ENCODE data around the gene VIL1.

VIL1 gene

GRCh38 chr2:218482651-218483050 lies 63.7 kb downstream of the VIL1 start:
- H3K36me3 ChIP-seq (ENCODE audit: control insufficient read depth in 2 of 2, insufficient read depth in 2 of 2, low read length in 2 of 2), result peaks cover 13 to 18% of the 10 kb centered on the region in 2 donors
- H3K9ac ChIP-seq (ENCODE audit: low read depth in 1 of 2, low read length in 2 of 2), result no peak overlapping the region
- H3K9me3 ChIP-seq (ENCODE audit: control insufficient read depth in 2 of 2, low read length in 2 of 2), result no peaks in the 10 kb centered on the region
- no peak overlapping the region for H3K4me3 ChIP-seq (ENCODE audit: low read length in 2 of 2)
- H3K27ac ChIP-seq (ENCODE audit: low read depth in 2 of 2, low read length in 2 of 2), result no peak overlapping the region
- no peaks in the 10 kb centered on the region for H3K27me3 ChIP-seq (ENCODE audit: control insufficient read depth in 2 of 2, insufficient read depth in 2 of 2, low read length in 2 of 2)
- no peaks in the 10 kb centered on the region for H3K4me1 ChIP-seq (ENCODE audit: control insufficient read depth in 2 of 2, insufficient read depth in 2 of 2, low read length in 2 of 2)

DNA sequence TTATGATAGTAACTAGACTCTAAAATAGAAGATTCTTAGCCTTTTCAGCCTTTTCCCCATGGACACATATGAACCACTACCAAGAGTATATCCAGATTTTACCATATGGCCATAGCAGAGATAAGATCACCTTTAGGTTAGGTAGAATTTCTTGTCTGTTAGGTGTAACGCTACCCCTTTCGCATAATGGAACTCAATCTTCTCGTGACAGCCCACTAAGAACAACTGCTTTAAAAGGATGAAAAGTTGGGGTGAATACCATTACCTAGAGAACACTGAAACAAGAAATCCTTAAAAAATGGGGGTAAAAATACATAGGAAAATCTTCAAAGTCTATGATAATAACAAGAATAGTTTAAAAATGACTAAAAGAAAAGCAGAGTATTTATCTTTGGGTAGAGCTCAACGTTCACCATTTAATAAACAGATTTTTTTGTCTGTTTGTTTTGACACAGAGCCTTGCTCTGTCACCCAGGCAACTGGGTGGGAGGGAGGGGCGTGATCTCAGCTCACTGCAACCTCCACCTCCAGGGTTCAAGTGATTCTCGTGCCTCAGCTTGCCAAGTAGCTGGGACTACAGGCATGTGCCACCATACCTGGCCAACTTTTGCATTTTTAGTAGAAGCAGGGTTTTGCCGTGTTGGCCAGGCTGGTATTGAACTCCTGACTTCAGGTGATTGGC lies 67.2 kb downstream of the VIL1 start:
- no peak overlapping the region for H3K4me3 ChIP-seq (ENCODE audit: low read length in 2 of 2)

DNA sequence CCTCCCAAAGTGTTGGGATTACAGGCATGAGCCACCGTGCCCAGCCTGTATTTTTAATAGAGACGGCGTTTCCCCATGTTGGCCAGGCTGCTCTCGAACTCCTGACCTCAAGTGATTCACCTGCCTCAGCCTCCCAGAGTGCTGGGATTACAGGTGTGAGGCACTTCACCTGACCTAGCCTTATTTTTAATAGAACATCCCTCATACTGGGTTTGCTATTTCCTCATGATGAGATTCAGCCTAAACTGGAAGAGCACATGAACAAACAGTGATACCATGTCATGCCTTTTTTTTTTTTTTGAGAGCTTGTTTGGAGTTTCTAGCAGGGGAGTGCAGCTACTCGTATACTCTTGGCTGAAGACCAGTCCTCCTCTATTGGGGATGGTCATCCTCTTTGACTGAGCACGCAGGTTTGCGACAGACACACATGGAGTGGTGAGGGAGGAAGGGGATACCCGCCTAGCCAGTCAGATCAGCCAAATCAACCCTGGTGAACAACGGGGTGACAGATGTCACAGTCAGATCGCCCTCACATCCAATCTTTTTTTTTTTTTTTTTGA lies 81.7 kb downstream of the VIL1 start:
- Histone ChIP-seq H3K4me3 (ENCODE audit: low read length in 2 of 2) (no peak overlapping the region), H3K9me3 (ENCODE audit: control insufficient read depth in 2 of 2, low read length in 2 of 2) (no peaks in the 10 kb centered on the region), H3K27ac (ENCODE audit: low read depth in 2 of 2, low read length in 2 of 2) (no peak overlapping the region), H3K36me3 (ENCODE audit: control insufficient read depth in 2 of 2, insufficient read depth in 2 of 2, low read length in 2 of 2) (peaks cover 7 to 11% of the 10 kb centered on the region in 2 donors), H3K4me1 (ENCODE audit: control insufficient read depth in 2 of 2, insufficient read depth in 2 of 2, low read length in 2 of 2) (no peaks in the 10 kb centered on the region), H3K9ac (ENCODE audit: low read depth in 1 of 2, low read length in 2 of 2) (no peak overlapping the region), H3K27me3 (ENCODE audit: control insufficient read depth in 2 of 2, insufficient read depth in 2 of 2, low read length in 2 of 2) (no peaks in the 10 kb centered on the region)

More for the DNA sequence above, 67.2 kb downstream of the VIL1 start:
- H3K36me3 ChIP-seq (ENCODE audit: control insufficient read depth in 2 of 2, insufficient read depth in 2 of 2, low read length in 2 of 2), result peaks cover 11 to 20% of the 10 kb centered on the region in 2 donors
- no peaks in the 10 kb centered on the region for H3K4me1 ChIP-seq (ENCODE audit: control insufficient read depth in 2 of 2, insufficient read depth in 2 of 2, low read length in 2 of 2)
- no peak overlapping the region for H3K27ac ChIP-seq (ENCODE audit: low read depth in 2 of 2, low read length in 2 of 2)
- H3K9me3 ChIP-seq (ENCODE audit: control insufficient read depth in 2 of 2, low read length in 2 of 2), result no peaks in the 10 kb centered on the region
- H3K9ac ChIP-seq (ENCODE audit: low read depth in 1 of 2, low read length in 2 of 2), result no peak overlapping the region
- H3K27me3 ChIP-seq (ENCODE audit: control insufficient read depth in 2 of 2, insufficient read depth in 2 of 2, low read length in 2 of 2), result no peaks in the 10 kb centered on the region

GRCh38 chr2:218501665-218502064 lies 82.7 kb downstream of the VIL1 start:
- Histone ChIP-seq H3K27me3 (ENCODE audit: control insufficient read depth in 2 of 2, insufficient read depth in 2 of 2, low read length in 2 of 2) (no peaks in the 10 kb centered on the region), H3K9me3 (ENCODE audit: control insufficient read depth in 2 of 2, low read length in 2 of 2) (no peaks in the 10 kb centered on the region), H3K4me1 (ENCODE audit: control insufficient read depth in 2 of 2, insufficient read depth in 2 of 2, low read length in 2 of 2) (no peaks in the 10 kb centered on the region), H3K27ac (ENCODE audit: low read depth in 2 of 2, low read length in 2 of 2) (no peak overlapping the region), H3K4me3 (ENCODE audit: low read length in 2 of 2) (no peak overlapping the region), H3K36me3 (ENCODE audit: control insufficient read depth in 2 of 2, insufficient read depth in 2 of 2, low read length in 2 of 2) (peaks cover 3 to 6% of the 10 kb centered on the region in 2 donors), H3K9ac (ENCODE audit: low read depth in 1 of 2, low read length in 2 of 2) (no peak overlapping the region)
